HCT116 (cell line): ENCODE data around the gene MPC1. TPM values are rescaled to one million over a fixed set of nuclear protein-coding genes. Genes with fewer than 3 reads are reported as not detected.

Source experiments
- ATAC-seq: fragments of 200-7000 bp; cut with Tn5 transposase; 2 replicates; pipeline ENCODE4 v1.9.1; 2020; ENCODE audit warnings: mild to moderate bottlenecking, moderate library complexity
- BruUV-seq: library from RNA; stranded (reverse); fragments of 400-500 nt; replicated peaks from 2 replicates; lab custom pipeline; 2021; lab: Mats Ljungman, UMichigan
- CTCF ChIA-PET: fragments of 300-600 bp; sonication (Branson Sonifier 250); formaldehyde crosslinking; loops from one replicate; lab custom pipeline; 2021; ENCODE audit warnings: antibody characterized with exemption; lab: Charles Lee
- POLR2A ChIA-PET: fragments of 300-600, 350-600 bp; sonication (Branson Sonifier 250); formaldehyde crosslinking; loops from one replicate; lab custom pipeline; 2021; ENCODE audit warnings: antibody characterized with exemption; lab: Charles Lee
- RAD21 ChIA-PET, 2 experiments: fragments of 300-600 bp; sonication (Branson Sonifier 250); formaldehyde crosslinking; loops; one replicate each; lab custom pipeline; 2023; ENCODE audit warnings: low total read pairs in 2 of 2; ENCODE audit not compliant: uncharacterized antibody in 2 of 2, unreplicated experiment in 2 of 2, low non-redundant PET in 1 of 2; lab: Charles Lee
- DNase-seq: peaks from one replicate; pipeline ENCODE4 v3.0.0-alpha.2; 2010; ENCODE audit warnings: low read depth, low spot score
- H2AFZ ChIP-seq: fragments of 200-600 bp; shearing (Covaris generic), sonication (generic); 2 replicates; pipeline ENCODE4 v1.6.1; 2017; ENCODE audit warnings: low read depth, mixed run types, mixed read lengths, antibody characterized with exemption, low read length; ENCODE audit not compliant: poor library complexity, severe bottlenecking
- H3K27ac ChIP-seq: 2 replicates; pipeline ENCODE4 v1.5.1; 2012; ENCODE audit warnings: low read depth, low read length
- H3K27me3 ChIP-seq: fragments of 200-600 bp; sonication (generic); 2 replicates; pipeline ENCODE4 v1.6.1; 2016; ENCODE audit warnings: mixed run types, low read length, mixed read lengths; ENCODE audit not compliant: insufficient read depth
- H3K36me3 ChIP-seq, 2 experiments: fragments of 200-500 bp in 1 of 2; fragments of 200-600 bp in 1 of 2; sonication (Bioruptor generic) in 1 of 2; sonication (generic) in 1 of 2; 2 replicates each; pipeline versions ENCODE4 v1.5.1 to v1.6.1; 2014 to 2016; ENCODE audit warnings: low read length in 2 of 2, inconsistent platforms in 1 of 2, mixed read lengths in 1 of 2, mixed run types in 1 of 2; ENCODE audit not compliant: insufficient read depth in 2 of 2, control insufficient read depth in 1 of 2
- H3K4me1 ChIP-seq, 2 experiments: fragments of 200-600 bp in 1 of 2; sonication (generic) in 1 of 2; 2 replicates each; pipeline versions ENCODE4 v1.5.1 to v1.6.1; 2012 to 2017; ENCODE audit warnings: low read length in 2 of 2, inconsistent platforms in 1 of 2, mild to moderate bottlenecking in 1 of 2, mixed read lengths in 1 of 2, mixed run types in 1 of 2, moderate library complexity in 1 of 2; ENCODE audit not compliant: insufficient read depth in 2 of 2, control insufficient read depth in 1 of 2
- H3K4me2 ChIP-seq: fragments of 200-600 bp; sonication (generic); 2 replicates; pipeline ENCODE4 v1.6.1; 2017; ENCODE audit warnings: mixed run types, low read length, mixed read lengths
- H3K4me3 ChIP-seq, 2 experiments: fragments of 200-600 bp in 1 of 2; sonication (generic) in 1 of 2; replicated peaks in 1 of 2; 2 replicates each; pipeline ENCODE4 v1.5.1; 2011 to 2016; ENCODE audit warnings: low read length in 2 of 2, control low read depth in 1 of 2, low read depth in 1 of 2, mild to moderate bottlenecking in 1 of 2, mixed read lengths in 1 of 2, mixed run types in 1 of 2
- H3K79me2 ChIP-seq: fragments of 200-600 bp; sonication (generic); 2 replicates; pipeline ENCODE4 v1.6.1; 2017; ENCODE audit warnings: mild to moderate bottlenecking, mixed run types, low read length, moderate library complexity, mixed read lengths; ENCODE audit not compliant: insufficient read depth
- H3K9ac ChIP-seq: fragments of 200-600 bp; sonication (generic); 2 replicates; pipeline ENCODE4 v1.6.1; 2016; ENCODE audit warnings: low read length, mixed read lengths
- H3K9me2 ChIP-seq: fragments of 200-600 bp; sonication (generic), shearing (Covaris generic); 2 replicates; pipeline ENCODE4 v1.6.1; 2017; ENCODE audit warnings: mixed run types, mild to moderate bottlenecking, moderate library complexity; ENCODE audit not compliant: insufficient read depth
- H3K9me3 ChIP-seq, 2 experiments: fragments of 200-500 bp in 1 of 2; fragments of 200-600 bp in 1 of 2; sonication (Bioruptor generic) in 1 of 2; sonication (generic) in 1 of 2; 2 replicates each; pipeline ENCODE4 v1.6.1; 2014 to 2017; ENCODE audit warnings: low read length in 2 of 2, mixed read lengths in 2 of 2, inconsistent platforms in 1 of 2, low read depth in 1 of 2, mild to moderate bottlenecking in 1 of 2, mixed run types in 1 of 2, moderate library complexity in 1 of 2; ENCODE audit not compliant: control insufficient read depth in 1 of 2, insufficient read depth in 1 of 2
- H4K20me1 ChIP-seq: fragments of 200-600 bp; sonication (generic), shearing (Covaris generic); 2 replicates; pipeline ENCODE4 v1.6.1; 2017; ENCODE audit warnings: mixed run types, mild to moderate bottlenecking, moderate library complexity; ENCODE audit not compliant: insufficient read depth
- CBX3 ChIP-seq: IDR thresholded peaks from 2 replicates; pipeline ENCODE4 v1.6.1; 2012; ENCODE audit warnings: low read depth
- CEBPB ChIP-seq: IDR thresholded peaks from 2 replicates; pipeline ENCODE4 v1.6.1; 2012; ENCODE audit warnings: low read depth
- EGR1 ChIP-seq: IDR thresholded peaks from 2 replicates; pipeline ENCODE4 v1.6.1; 2012; ENCODE audit warnings: low read depth
- ELF1 ChIP-seq: IDR thresholded peaks from 2 replicates; pipeline ENCODE4 v1.6.1; 2012; ENCODE audit warnings: low read depth, borderline replicate concordance
- EZH2 ChIP-seq: fragments of 200-600 bp; sonication (generic); IDR thresholded peaks from 2 replicates; pipeline ENCODE4 v1.6.1; 2017; ENCODE audit warnings: antibody characterized with exemption, mixed run types
- EZH2phosphoT487 ChIP-seq: fragments of 200-600 bp; IDR thresholded peaks from 2 replicates; pipeline ENCODE4 v1.6.1; 2018; ENCODE audit warnings: antibody characterized with exemption, borderline replicate concordance
- FOSL1 ChIP-seq: IDR thresholded peaks from 2 replicates; pipeline ENCODE4 v1.6.1; 2012; ENCODE audit warnings: low read depth
- JUND ChIP-seq: IDR thresholded peaks from 2 replicates; pipeline ENCODE4 v1.6.1; 2012
- MAX ChIP-seq: IDR thresholded peaks from 2 replicates; pipeline ENCODE4 v1.6.1; 2012
- POLR2A ChIP-seq: IDR thresholded peaks from 2 replicates; pipeline ENCODE4 v1.7.0; 2011; ENCODE audit warnings: borderline replicate concordance; ENCODE audit not compliant: insufficient read depth, insufficient read length; ENCODE audit errors: extremely low read depth
- POLR2AphosphoS5 ChIP-seq: IDR thresholded peaks from 2 replicates; pipeline ENCODE4 v1.6.1; 2011; ENCODE audit warnings: mild to moderate bottlenecking, low read depth, low read length, moderate library complexity
- REST ChIP-seq: IDR thresholded peaks from 2 replicates; pipeline ENCODE4 v1.6.1; 2012; ENCODE audit warnings: low read depth
- SIN3A ChIP-seq: IDR thresholded peaks from 2 replicates; pipeline ENCODE4 v1.6.1; 2012; ENCODE audit warnings: low read depth
- SRF ChIP-seq: IDR thresholded peaks from 2 replicates; pipeline ENCODE4 v1.6.1; 2012; ENCODE audit warnings: low read depth
- TCF7L2 ChIP-seq: IDR thresholded peaks from 2 replicates; pipeline ENCODE4 v1.7.0; 2011; ENCODE audit warnings: borderline replicate concordance, inconsistent platforms; ENCODE audit not compliant: insufficient read depth, insufficient read length; ENCODE audit errors: extremely low read depth
- ZFX ChIP-seq: fragments of 450-650 bp; IDR thresholded peaks from 2 replicates; pipeline ENCODE4 v1.6.1; 2017
- ZNF274 ChIP-seq: fragments of 200-500 bp; sonication (Bioruptor generic); IDR thresholded peaks from 2 replicates; pipeline ENCODE4 v1.6.1; 2014; ENCODE audit warnings: mild to moderate bottlenecking, low read depth, low read length, inconsistent platforms
- intact Hi-C: fragments of 100-400 bp; cut with micrococcal nuclease; formaldehyde crosslinking; loops from 2 replicates; pipeline ENCODE4 v1.10.0; 2022
- total RNA-seq: library from RNA; stranded (reverse); gene quantifications from one replicate; pipeline ENCODE4 v1.2.1, GENCODE V29; 2021; ENCODE audit not compliant: unreplicated experiment
- TF ChIP-seq, protein P1 (sequence below): IDR thresholded peaks from 2 replicates; pipeline ENCODE4 v1.6.1; 2011; ENCODE audit warnings: mild to moderate bottlenecking, low read length, moderate library complexity; ENCODE audit not compliant: insufficient replicate concordance; ENCODE audit errors: extremely low read depth

Gene MPC1
- total RNA-seq, 1 experiment from 2014 or later = 15.9 TPM

GRCh38 chr6:166430269-166430668 is 47.5 kb upstream of the MPC1 start:
- DNase-seq (no peak), ATAC-seq (no peak)
- Histone ChIP-seq H3K9me2 (no peaks in the 10 kb centered on the region), H3K4me3 (no peak overlapping the region), H3K4me2 (no peak overlapping the region), H3K27me3 (no peaks in the 10 kb centered on the region), H3K36me3 (no peaks in the 10 kb centered on the region), H3K4me1 (no peaks in the 10 kb centered on the region), H3K9me3 (no peaks in the 10 kb centered on the region), H3K27ac (no peak overlapping the region), H4K20me1 (no peaks in the 10 kb centered on the region), H3K79me2 (no peaks in the 10 kb centered on the region), H2AFZ (no peak overlapping the region), H3K9ac (no peak overlapping the region)
- RAD21 ChIA-PET = no interaction called here
- POLR2A ChIA-PET = no interaction called here
- BruUV-seq = no TSS peak
- intact Hi-C loops = no loop called here
- CTCF ChIA-PET = no interaction called here
- no peak for TF ChIP-seq REST
- TF ChIP-seq POLR2AphosphoS5 = no peak
- no peak for TF ChIP-seq CEBPB
- no peak for TF ChIP-seq SRF
- TF ChIP-seq JUND = no peak
- no peak for TF ChIP-seq SIN3A
- TF ChIP-seq ELF1 = no peak
- TF ChIP-seq EZH2phosphoT487 = no peak
- no peak for TF ChIP-seq ZNF274
- no peak for TF ChIP-seq EZH2
- no peak for TF ChIP-seq CBX3
- TF ChIP-seq EGR1 = no peak
- TF ChIP-seq ZFX = no peak
- TF ChIP-seq, protein P1, sequence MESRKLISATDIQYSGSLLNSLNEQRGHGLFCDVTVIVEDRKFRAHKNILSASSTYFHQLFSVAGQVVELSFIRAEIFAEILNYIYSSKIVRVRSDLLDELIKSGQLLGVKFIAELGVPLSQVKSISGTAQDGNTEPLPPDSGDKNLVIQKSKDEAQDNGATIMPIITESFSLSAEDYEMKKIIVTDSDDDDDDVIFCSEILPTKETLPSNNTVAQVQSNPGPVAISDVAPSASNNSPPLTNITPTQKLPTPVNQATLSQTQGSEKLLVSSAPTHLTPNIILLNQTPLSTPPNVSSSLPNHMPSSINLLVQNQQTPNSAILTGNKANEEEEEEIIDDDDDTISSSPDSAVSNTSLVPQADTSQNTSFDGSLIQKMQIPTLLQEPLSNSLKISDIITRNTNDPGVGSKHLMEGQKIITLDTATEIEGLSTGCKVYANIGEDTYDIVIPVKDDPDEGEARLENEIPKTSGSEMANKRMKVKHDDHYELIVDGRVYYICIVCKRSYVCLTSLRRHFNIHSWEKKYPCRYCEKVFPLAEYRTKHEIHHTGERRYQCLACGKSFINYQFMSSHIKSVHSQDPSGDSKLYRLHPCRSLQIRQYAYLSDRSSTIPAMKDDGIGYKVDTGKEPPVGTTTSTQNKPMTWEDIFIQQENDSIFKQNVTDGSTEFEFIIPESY = no peak
- TF ChIP-seq FOSL1 = no peak
- TF ChIP-seq MAX = no peak
- no peak for TF ChIP-seq POLR2A
- no peak for TF ChIP-seq TCF7L2
